ENCODE results near the gene AHRR. TPM values are rescaled to one million over a fixed set of nuclear protein-coding genes. Genes with fewer than 3 reads are reported as not detected.

The AHRR gene
- total RNA-seq, 2 experiments from 2014 or later = 20.1 to 20.7 TPM

DNA sequence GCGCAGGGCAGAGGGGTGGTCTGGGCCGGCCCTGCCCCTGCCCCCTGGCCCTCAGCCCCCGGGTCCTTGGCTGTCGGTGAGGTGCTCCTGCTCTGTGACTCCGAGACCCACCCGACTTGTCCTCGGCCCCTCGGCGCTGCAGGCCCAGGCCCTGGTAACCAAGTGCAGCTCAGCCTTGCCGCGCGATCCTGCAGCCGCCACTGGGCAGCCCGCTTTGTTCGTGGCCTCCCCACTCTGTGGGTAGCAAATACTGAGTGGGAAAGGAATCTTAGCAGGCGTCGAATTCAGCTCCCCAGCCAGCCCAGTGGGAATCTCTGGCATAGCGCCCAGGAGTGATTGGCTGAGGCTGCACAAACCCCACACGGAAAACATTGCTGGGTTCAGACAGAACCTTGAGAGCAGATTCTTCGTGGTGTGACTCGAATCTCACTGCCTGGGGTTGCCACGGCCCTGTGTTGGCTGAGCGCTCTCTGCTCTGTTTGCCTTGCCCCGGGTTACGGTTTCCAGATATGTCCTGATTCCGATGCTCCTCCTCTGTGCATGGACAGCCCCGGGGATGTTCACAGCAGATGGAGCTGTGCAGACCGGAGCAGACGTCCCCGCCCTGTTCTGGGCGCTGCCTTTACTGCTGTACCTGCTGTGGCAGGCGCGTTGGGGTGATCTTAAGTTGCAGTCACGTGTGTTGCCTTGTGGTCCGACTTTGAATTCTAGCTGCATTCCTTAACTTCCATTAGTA lies 108.1 kb downstream of the AHRR start:
- ChIA-PET POLR2A (no interaction called here), CTCF (interaction anchor here (1.0 to 3.1 kb wide), 2 partner anchors 8 to 113 kb away, joined by 3 to 12 read pairs; no protein-coding TSS in a partner anchor)

DNA sequence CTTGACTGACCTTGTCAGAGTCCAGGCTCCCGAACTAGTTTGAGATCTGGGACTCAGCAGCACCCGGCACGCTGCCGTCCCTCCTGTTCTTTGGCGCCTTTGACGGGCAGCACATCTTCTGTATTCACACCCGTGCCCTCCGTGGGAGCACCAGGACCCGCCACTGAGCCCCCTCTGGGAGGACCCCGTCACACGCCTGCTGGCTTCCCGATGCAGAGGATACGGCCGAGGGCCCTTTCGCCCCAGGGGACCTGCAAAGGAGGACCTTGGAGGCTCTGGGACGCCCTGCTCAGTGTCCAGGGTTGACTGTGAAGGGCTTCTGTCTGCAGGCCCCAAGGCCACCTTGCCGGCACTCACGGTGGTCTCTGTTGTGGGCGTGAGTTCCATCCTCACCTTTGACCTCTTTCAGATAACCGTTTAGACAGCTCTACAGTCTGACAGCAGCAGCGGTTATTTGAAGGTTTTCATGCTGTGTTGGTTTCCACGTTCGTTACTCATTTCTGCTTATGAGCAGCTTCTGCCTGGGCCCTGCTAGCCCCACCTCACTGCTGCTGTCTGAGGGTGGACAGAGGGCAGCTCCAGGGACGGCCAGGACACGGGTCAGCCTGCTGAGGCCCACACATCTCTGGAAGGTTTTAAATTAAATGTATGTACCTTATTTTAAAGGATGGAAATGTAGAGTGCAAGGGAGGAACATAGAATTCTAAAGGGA lies 108.9 kb downstream of the AHRR start:
- ChIA-PET CTCF (interaction anchor here (1.0 to 3.1 kb wide), 3 partner anchors 9 to 113 kb away, joined by 3 to 12 read pairs (median 3); partner anchors contain the start of gene AHRR), POLR2A (no interaction called here)

DNA sequence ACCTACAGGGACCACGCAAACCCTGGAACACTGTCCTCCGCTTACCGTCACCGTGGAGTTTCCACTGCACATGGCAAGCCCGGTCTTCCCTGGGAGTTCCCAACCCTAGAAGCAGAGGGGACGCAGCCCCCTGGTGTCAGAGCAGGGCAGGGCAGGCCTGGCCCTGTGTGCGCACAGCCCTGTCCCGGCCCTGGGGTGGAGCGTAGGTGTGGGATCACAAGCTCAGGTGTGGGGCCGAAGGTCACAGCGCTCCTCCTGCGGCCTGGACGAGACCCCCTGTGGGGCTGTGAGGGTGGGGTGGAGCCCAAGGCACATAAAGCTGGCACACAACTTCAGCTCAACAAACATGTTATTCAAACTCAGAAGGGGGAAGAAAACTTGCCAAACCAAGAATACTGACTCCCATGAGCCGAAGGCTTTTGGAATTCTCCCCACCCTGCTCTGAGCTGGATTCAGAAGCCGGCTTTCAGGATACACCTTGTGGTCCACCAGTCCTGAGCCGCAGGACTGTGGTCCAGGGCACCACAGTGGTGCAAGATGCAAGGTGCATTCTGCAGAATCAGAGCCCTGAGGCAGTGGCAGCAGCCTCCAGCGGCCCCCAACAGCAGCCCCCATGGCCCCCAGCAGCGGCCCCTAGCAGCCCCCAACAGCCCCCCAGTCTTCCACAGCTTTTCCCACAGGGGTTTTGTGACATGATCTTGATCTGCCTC lies 109.6 kb downstream of the AHRR start:
- ChIA-PET CTCF (interaction anchor here (0.6 to 3.1 kb wide), 7 partner anchors 12 to 231 kb away, joined by 3 to 12 read pairs (median 3); partner anchors contain the start of genes AHRR and EXOC3), POLR2A (no interaction called here)

DNA sequence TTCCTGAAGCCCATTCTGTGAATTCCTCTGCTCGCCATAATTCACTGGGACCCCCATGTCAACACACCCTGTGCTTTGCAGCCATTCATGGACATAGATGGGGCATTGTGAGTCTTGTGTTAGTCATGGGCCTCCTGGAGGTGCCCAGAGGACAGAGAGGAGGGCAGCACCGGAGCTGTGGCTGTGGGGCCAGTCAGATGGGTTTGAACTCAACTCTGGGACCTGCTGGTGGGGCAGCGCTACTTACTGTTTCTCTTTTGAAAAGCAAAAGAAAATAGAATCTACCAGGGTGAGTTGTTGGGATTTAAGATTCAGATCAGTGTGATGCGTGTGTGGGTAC lies 110.2 kb downstream of the AHRR start:
- ChIA-PET POLR2A (no interaction called here), CTCF (interaction anchor here (0.6 to 3.1 kb wide), 7 partner anchors 11 to 231 kb away, joined by 3 to 12 read pairs (median 3); partner anchors contain the start of gene EXOC3)

DNA sequence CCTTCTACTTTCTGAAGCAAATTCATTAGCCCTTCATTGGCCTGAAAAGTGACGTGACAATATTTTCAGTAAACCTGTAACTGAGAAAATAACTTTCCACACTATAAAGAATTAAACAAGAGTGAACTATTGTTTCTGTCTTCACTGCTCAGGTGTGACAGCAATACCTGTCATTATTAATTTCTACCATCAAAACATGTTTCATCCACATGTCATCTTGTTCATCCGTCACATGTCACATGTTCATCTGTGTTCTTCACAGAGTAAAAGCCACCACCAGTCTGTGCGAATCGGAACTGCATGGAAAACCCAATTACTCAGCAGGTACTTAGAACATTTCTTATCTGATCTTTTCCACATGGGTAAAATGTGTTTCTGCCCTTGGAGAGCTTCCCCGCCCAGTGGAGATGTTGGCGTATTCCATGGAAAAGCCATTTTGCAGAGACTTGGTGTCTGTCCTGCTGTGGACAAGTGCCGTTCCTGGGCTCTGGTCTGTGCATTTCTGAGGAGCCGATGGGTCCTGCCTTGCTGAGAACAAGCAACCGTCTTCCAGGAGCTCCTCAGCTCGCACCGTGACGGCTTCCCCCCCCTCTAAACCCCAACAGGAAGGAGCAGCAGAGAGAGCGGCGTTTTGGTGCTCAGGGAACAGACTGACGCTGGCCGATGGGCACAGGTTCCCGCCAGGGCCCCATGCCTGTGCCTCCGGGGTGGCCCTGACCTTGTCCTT lies 110.8 kb downstream of the AHRR start:
- ChIA-PET POLR2A (no interaction called here), CTCF (interaction anchor here (0.7 to 1.6 kb wide), 3 partner anchors 112 to 232 kb away, joined by 3 read pairs; no protein-coding TSS in a partner anchor)

DNA sequence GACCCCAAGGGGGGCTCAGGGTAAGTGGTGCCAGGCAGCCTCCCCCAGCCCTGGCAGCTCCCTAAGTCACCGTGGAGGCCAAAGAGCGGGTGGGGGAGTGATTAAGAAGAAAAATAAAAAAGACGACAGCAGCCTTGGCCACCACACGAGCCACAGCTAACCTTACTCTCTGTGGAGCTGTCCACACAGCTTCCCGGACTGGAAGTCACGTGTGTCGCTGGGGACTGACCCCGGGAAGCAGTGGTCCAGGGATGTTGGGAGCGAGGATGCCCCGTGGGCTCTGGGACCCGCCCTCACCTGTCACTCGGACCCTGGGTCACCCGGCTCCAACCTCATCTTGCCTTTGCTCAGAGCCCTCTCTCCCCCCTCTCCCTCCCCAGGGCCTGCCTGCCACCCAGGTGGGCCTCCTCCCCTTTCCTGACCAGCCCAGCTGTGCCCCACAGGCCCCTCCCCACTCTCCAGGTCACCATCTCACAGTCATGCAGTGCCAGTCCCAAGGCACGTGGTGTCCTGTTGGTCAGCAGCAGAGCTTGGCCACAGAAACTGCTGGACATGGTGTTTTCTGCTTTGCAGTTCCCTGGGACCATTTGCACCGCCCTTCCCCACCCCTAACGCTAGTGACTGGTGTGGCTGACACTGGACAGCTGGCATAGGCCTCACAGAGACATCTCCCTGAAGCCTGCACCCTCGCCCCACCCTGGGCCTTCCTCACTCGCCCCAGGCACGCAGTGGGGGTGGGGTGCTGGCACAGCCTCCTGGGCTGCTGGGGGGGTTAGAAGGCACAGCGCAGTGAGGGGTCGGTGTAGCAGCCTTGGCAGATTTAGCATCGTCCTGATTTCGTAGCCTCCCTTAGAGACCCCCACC lies 111.6 kb downstream of the AHRR start:
- POLR2A ChIA-PET = no interaction called here
- CTCF ChIA-PET = interaction anchor here (0.7 to 1.5 kb wide), 3 partner anchors 112 to 117 kb away, joined by 3 to 4 read pairs (median 3); no protein-coding TSS in a partner anchor

DNA sequence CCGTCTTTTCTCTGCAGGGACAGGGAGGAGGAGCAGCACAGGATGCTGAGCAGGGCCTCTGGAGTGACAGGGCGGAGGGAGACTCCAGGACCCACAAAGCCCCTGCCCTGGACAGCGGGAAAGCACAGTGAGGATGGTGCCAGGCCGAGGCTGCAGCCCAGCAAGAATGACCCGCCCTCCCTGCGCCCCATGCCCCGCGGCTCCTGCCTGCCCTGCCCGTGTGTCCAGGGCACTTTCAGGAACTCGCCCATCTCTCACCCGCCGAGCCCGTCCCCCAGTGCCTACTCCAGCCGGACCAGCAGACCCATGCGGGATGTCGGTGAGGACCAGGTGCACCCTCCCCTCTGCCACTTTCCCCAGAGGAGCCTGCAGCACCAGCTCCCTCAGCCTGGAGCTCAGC lies 112.3 kb downstream of the AHRR start:
- CTCF ChIA-PET = interaction anchor here (1.5 kb wide), 1 partner anchor 117 kb away, joined by 4 read pairs; no protein-coding TSS in a partner anchor
- POLR2A ChIA-PET = no interaction called here

DNA sequence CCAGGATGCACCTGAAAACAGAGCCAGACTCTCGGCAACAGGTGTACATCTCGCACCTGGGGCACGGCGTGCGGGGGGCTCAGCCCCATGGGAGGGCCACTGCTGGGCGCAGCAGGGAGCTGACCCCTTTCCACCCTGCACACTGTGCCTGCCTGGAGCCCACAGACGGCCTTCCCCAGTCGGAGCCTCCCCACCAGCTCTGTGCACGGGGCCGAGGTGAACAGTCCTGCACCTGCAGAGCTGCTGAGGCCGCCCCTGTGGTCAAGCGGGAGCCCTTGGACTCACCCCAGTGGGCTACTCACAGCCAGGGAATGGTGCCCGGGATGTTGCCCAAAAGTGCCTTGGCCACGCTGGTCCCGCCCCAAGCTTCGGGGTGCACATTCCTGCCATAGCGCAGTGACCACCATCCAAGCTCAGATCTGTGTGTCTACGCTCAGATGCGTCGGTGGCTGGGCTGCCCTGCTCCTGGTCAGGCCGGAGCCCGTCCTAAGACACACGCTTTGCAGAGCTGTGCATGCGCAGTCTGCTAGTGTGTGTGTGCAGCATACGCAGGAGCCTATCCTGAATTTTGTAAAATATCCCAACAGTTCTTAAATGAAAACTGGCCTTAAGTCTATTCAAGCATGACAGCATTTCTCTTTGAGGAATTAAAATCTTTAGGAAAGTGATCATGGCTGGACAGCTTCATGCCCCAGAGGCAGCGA lies 113.1 kb downstream of the AHRR start:
- ChIA-PET CTCF (interaction anchor here (1.5 kb wide), 1 partner anchor 118 kb away, joined by 4 read pairs; no protein-coding TSS in a partner anchor), POLR2A (no interaction called here)

DNA sequence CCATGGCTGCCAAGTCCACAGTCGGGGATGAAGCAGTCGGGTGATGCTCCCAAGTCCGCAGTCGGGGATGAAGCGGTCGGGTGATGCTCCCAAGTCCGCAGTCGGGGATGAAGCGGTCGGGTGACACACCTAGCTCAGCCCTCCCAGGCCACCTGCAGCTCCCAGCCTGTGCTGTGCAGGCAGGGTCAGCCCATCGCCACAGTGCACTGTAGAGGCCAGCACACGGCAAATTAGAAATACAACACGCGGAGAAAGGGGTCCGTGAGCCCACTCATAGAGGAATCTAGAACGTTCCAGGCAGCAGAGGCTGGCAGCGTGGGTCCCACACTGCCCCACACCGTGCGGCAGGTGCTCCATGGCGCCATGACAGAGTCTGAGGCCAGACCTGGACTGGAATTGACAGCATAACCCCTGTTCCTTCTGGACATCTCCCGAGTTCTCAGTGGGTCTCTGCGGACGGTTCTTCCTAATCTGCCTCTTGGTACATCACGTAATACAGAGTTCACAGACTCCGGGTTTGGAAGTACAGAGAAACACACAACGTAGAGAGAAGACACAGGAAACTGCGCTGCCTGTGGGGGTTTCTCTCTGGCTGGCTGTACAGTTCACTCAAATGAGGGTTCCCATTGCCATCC lies 113.8 kb downstream of the AHRR start:
- POLR2A ChIA-PET = no interaction called here
- CTCF ChIA-PET = no interaction called here

DNA sequence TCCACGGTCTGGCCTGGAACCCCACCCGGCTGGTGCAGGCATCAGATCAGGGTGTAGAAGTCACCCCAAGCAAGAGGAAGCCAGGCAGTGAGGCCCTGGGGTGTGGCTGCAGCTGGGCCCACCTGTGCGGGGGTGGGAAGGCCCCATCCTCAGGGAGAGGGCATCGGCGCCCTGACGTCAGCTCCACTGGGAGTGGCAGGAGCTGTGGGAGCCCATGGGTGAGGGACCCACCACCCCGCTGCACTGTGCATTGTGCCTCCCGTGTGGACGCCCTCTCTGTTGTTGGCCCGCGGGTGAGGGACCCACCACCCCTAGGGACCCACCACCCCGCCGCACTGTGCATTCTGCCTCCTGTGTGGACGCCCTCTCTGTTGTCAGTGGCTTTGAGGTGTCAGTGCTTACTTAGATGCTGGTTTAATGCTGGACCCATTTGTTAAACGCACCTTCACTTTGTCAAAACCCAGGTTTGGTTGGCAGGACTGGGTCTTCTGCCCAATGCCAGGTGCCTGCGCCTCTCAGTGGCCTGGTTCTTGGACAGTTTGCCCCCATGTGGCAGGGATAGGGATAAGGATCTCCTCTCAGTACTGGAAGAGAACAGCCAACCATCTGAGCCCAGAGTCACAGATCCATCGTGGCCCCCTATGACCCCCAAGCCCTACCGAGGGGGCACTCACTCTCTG lies 114.6 kb downstream of the AHRR start:
- ChIA-PET CTCF (interaction anchor here (1.0 to 2.0 kb wide), 3 partner anchors 8 to 68 kb away, joined by 3 to 8 read pairs (median 3); no protein-coding TSS in a partner anchor), POLR2A (no interaction called here)

DNA sequence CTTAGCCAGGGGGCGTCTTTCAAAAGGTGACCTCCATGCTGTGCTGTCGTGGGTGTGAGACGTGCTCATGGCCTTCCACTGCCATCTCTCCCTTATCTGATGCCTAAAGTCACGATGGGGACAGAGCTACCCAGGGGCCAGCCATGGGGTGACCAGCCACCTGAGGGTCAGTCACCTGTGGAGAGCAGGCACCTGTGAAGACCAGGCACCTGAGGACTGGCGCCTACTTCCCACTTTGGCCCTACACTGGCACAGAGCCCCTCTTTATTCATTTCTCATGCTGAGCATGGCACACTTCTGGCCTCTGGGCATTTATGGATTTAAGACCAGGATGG lies 115.1 kb downstream of the AHRR start:
- POLR2A ChIA-PET = no interaction called here
- CTCF ChIA-PET = interaction anchor here (1.0 to 2.0 kb wide), 3 partner anchors 8 to 68 kb away, joined by 3 to 8 read pairs (median 3); no protein-coding TSS in a partner anchor

DNA sequence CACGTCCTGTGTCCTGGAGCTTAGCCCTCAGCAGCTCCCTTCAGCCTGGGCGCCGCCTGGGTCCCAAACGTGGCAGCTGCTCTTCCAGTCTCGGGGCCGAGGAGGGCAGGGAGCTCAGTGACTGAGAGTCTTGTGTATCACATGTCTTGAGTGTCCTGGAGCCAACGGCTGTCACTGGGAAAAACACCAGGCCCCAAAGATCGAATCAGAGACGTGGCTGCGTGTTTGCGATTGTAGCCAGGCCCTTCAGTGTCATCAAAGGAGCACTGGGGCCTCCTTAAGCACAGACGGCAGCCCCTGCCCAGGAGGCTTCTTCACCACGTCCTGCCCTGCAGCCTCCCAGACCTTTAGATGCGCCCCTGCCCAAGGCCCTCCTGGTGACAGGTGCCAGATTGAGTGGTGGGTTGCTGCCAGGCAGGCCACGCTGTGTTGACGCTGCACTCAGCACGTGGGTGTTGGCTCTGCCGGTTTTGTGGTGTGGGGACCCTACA lies 115.8 kb downstream of the AHRR start:
- CTCF ChIA-PET = interaction anchor here (1.2 to 2.0 kb wide), 2 partner anchors 9 kb away, joined by 3 to 8 read pairs; no protein-coding TSS in a partner anchor

DNA sequence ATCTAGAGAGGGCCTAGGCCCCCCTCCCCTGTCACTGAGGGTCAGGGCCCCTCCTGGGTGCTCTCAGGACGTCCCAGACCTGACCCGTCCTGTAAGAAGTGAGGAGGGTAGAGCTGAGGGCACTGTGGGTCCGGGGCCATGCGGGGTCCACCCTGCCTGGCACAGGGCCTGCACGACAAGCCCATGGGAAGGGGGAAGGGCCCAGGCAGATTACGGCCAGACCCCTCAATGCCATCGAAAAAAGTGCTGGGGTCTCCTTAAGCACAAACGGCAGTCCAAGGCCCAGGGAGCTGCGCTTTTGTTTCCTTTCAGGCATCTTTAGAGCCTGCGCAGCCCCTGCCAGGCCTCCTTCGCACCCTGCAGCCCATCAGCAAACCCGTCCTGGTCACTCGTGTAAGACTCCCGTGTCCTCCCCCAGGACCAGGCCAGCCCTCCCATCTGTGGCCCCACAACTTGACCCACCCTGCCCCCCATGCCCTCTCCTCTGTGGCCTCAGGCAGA lies 117.0 kb downstream of the AHRR start:
- POLR2A ChIA-PET = no interaction called here
- CTCF ChIA-PET = no interaction called here

More for the DNA sequence above, 115.8 kb downstream of the AHRR start:
- POLR2A ChIA-PET = no interaction called here

DNA sequence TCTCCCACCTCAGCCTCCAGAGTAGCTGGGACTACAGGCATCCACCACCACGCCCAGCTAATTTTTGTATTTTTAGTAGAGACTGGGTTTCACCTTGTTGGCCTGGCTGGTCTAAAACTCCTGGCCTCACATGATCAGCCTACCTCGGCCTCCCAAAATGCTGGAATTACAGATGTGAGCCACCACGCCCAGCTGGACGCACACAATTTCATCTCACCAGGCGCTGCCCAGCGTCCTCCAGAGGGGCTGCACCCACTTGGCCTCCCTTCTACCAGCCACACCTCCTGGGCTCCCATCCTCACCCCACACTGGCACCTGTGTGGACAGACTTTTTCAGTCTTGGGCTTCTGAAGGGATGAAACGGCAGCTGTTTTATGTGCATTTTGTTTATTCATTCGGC lies 117.7 kb downstream of the AHRR start:
- POLR2A ChIA-PET = no interaction called here
- CTCF ChIA-PET = no interaction called here

DNA sequence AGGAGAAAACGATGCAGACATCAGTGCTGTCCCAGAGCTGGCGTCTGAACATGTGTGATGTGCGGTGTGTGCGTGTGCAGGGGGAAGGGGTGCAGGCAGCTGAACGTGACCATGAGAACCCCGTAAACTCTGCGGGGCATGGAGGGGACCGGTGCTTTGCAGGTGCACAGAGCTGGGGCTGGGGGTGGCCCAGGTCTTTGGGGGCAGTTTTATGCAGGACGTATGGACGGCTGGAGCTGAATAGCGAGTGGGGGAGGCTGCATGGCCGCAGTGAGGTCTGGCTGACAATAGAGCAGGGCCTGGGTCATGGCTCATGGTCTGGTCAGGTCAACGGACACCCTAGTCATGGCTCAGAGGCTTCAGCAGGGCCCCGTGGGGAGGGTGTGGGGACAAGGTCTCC lies 118.1 kb downstream of the AHRR start:
- POLR2A ChIA-PET = no interaction called here

DNA sequence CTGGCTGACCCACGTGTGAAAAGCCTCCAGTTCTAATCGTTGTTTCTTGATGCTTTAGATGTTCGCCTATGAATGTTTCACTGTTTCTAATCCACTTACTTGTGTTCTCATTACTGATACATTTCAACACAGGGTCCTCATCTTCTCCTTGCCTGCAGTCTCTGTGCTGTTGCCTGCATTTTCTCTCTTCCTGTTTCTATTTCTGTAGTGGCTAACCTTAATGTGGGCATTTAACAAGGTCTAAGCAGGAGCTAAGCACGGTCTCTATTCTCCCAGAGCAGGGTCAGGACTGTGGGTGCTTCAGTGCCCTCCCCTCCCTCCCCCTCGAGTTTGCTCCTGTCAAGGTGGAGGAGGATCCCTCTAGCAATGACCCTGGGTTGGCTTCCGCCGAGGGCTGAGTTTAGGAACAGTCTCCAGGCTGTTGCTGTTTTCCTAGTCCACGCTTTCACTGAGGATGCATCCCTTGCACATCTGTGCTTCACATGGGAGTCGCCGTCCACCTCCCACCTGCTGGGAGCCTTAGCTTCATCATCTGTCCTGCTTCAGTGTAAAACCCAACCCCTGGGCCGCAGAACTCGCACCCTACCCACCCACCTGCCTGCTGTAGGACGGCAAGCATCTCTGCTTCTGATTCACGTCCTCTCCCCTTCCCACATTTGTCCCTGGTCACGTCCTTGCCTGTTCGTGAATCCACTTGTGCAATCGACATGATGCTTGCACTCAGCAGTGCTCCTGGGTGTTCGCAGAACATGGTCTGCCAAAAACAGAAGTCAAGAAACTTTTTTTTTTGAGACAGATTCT lies 119.1 kb downstream of the AHRR start:
- ChIA-PET POLR2A (no interaction called here), CTCF (no interaction called here)

More for the DNA sequence above, 118.1 kb downstream of the AHRR start:
- CTCF ChIA-PET = no interaction called here
